Umbilical cord (tissue), 2 donors: ENCODE results near the gene ZNF541. TPM values are rescaled to one million over a fixed set of nuclear protein-coding genes. Genes with fewer than 3 reads are reported as not detected.
"Not testable (repeated sequence)": the region's sequence is repeated elsewhere in the genome, so short reads cannot be mapped to it uniquely, and the experiment has no call there.

Source experiments
- DNase-seq: peaks from one replicate; pipeline ENCODE4 v3.0.0-alpha.2; 2015; ENCODE audit warnings: low spot score
- total RNA-seq: library from RNA; depleted of rRNA; stranded (reverse); fragments of >200 nt; gene quantifications from one replicate; pipeline ENCODE4 v1.2.3, GENCODE V29; 2014; ENCODE audit warnings: low replicate concordance; ENCODE audit not compliant: insufficient read depth

The ZNF541 gene
- total RNA-seq, 1 donor from 2014 or later = not detected

DNA sequence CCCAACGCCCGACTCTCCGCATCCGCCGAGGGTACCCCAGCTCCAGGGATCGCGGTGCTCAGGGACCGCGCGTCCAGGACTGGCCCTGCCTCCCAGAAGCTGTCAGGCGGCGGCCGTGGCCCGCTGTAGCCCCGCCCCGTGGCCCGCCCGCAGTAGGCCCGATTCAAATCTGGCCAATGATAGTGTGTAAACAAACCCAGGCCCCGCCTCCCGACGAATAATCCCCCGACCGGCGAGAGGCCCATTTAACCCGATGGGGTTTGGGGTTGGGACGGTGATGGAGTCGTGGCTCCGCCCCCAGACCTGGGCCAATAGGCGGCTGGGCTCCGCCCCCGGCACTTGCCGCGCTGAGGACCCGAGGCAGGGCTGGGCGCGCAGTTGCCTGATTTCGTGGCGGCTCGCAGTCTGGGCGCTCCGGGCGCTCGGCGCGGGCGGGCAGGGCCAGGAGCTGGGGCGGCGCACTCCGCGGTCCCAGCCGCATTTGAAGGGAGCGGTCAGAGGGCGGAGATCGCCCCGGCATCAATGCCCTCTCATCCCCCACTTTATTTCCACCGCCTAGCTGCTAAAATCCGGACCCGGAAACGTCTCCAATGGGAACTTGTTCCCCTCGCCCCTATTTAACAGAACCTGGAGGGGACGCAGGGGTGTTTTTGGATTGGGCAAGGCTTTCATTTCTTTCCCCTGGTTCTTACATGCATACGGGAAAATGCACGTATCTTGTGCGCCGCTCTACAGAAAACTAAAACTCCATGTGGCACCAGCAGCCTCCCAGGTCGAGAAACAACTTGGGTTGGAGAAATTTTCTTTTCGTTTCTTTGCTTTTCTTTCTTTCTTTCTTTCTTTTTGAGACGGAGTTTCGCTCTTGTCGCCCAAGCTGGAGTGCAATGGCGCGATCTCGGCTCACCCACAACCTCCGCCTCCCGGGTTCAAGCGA lies 27.6 kb upstream of the ZNF541 start:
- DNase-seq = peak; percentile 99

DNA sequence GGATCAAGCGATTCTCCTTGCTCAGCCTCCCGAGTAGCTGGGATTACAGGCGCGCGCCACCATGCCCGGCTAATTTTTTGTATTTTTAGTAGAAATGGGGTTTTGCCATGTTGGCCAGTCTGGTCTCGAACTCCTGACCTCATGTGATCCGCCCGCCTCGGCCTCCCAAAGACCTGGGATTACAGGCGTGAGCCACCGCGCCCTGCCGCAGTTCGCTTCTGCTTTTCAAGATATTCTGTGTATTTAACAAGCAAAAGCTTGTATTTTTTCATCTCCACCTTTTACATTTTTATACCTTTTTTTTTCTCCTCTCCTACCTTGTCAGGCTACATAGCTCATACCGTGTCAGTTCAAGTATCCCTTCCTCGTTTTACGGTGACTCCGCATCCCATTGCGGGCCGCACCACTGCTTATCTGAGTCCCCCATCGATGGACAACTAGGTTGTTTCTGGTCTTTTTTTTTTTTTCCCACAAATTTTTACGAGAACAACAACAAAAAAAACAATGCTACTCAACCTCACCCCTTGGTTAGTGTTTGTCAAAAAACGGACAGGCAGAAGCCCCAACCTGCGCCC lies 26.8 kb upstream of the ZNF541 start:
- not testable (repeated sequence) for DNase-seq

DNA sequence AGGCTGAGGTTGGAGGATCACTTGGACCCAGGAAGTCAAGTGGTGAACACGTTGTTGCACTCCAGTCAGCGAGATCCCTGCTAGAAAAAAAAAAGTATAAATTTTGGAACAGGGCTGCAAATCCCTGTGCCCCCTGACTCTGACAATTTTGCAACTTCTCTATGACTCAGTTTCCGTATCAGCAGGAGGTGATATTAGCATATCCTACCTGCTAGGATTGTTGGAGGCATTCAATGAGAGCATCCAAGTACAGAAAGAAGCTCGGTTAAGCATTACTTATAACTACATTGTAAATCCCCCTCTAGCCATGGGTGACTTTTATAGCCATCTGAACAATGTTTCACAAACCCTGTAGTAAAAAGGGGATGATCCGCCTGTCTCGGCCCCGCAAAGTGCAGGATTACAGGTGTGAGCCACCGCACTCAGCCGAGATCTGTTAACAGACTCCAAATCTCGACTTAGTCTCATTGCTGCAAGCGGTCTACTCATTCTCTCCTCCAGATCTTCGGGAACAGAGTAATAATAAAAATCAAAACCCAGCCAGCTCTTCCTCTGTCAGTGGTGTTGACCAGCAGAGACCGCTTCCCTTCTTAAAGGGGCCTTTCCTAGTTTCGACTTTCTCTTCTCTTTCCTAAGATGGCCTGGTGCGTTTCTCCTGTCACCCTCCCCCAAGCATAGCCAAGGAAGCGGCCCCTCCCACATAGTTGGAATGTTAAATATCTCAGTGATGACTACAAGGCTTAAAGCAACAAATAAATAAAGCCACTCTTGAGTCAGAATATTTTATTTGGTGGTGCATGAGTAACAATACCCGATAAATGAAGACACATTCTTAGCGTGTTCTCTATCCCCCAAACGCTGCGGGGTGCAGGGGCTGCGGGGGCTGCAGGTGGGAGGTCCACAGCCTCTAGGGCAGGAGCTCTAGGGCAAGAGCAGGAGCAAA lies 25.7 kb upstream of the ZNF541 start:
- peak; percentile 95 for DNase-seq

GRCh38 chr19:47595944-47596343 lies 23.0 kb upstream of the ZNF541 start:
- no peak for DNase-seq

DNA sequence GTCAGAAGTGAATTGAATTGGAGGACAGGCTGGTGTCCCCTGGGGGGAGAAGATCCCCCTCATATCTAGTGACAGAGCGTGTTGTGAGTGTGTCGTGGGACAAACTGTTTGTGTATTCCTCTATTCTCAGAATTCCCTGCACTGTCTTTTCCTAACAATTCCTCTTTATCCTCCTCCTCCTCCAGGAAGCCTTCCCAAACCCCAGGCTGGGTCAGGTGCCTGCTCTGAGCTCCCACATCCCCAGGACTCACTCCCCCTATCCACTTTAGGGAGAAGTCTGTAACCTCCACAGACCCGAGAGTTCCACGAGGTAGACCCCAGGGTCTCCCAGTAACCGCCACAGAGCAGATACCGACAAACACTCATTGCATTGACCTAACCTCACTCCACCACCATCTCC lies 20.9 kb upstream of the ZNF541 start:
- DNase-seq = no peak

GRCh38 chr19:47589824-47590223 lies 16.9 kb upstream of the ZNF541 start:
- DNase-seq = no peak

- DNase-seq = no peak
These were observed 14.3 kb upstream of the ZNF541 start for GRCh38 chr19:47587295-47587694.

DNA sequence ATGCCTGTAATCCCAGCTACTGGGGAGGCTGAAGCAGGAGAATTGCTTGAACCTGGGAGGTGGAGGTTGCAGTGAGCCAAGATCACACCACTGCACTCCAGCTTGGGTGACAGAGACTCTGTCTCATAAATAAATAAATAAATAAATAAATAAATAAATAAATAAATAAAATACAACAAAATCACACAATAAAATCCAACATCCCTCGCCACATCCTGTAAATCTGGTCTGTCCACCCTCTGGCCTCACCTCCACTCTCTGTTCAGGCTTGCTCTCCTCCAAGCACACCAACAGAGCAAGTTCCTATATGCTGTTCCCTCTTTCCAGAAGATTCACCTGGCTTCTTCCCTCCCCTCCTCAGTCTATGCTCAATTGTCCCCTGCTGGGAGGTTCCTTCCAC lies 10.2 kb upstream of the ZNF541 start:
- DNase-seq = not testable (repeated sequence)

DNA sequence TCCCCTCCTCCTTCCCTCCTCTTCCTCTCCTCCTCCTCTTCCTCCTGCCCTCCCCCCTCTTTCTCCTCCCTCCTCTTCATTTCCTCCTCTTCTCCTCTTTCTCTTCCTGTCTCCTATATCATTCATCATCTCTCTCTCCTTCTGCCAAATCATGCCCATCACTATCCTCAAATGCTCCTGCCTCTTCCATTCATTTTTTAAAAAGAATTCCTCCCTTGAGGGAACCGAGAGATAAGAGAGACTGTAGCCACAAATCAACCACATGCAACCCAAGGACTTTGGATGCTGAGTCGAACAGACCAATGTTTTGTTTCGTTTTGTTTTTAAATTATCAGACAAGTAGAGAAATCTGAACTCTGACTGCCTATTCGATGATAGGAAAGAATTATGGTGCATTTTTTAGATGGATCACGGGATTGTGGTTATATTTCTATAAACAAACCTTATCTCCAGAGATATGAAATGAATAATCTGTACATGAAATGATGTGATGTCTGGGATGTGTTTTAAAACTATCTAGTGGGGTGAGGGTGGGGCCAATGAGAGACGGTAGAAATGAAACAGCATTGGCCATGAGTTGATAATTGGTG lies 9.5 kb upstream of the ZNF541 start:
- peak; percentile 79 for DNase-seq

DNA sequence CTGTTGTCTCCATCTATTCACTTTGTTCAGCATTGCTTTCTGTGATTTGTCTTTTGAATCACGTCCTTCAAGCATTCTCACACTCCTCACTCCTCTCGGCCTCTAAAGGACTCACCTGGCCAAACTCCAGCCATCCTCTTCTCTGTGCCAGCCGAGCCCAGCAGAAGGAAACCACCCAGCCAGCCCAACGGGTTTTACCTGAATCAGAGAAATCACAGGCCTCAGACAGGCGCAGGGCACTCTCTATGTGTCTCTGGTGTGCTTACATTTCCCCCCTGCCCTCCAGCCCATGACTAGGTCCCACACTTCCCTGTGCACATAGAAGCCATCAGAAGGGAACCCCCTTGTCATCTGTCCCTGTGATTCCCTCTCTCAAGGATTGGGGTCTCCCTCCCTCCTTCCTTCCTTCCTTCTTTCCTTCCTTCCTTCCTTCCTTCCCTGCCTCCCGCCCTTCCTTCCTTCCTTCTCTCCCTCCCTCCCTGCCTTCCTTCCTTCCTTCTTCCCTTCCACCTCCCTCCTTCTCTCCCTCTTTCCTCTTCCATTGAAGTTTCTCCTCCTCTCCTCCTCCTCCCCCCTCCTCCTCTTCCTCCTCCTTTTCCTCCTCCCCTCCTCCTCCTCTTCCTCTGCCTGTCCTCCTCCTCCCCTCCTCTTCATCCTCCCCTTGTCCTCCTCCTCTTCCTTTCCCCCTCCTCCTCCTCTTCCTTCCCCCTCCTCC lies 8.8 kb upstream of the ZNF541 start:
- peak; percentile 56 for DNase-seq

DNA sequence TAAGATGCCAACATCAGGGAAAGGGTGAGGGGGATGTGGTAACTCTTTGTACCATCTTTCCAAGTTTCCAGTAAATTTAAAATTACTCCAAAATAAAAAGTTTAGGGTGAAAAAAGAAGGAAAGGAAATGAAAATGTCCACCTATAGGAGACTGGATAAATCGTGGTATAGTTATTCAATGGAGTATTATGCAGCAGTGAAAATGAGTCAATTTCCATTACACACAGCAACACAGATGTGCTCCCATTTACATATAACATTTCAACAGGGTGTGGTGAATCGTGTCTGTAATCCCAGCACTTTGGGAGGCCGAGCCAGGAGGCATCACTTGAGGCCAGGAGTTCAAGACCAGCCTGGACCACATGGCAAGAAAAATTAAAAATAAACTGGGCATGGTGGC lies 7.4 kb upstream of the ZNF541 start:
- no peak for DNase-seq

DNA sequence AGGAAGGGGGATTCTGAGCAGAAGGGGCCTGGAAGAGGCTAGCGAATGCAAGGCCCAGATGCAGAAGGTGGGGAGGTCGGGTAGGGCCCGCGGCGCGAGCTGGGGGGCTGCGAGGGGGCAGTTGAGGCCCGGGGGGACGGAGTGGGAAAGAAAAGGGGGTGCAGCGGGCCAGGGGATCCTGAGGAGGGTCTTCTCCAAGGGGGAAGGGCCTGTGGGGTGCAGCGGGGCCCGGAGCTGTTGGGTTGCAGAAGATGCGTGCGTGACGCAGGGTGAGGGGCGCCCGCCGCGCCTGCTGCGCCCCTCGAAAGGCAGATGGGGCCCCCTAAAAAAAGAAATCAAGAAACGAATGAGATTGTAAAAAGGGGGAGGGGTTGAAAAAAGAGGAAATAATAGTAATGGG lies 313 bp downstream of the ZNF541 start:
- DNase-seq = no peak

GRCh38 chr19:47569331-47569730 lies 3.6 kb downstream of the ZNF541 start:
- no peak for DNase-seq

- DNase-seq = no peak
These were observed 8.9 kb downstream of the ZNF541 start for GRCh38 chr19:47564081-47564480.

DNA sequence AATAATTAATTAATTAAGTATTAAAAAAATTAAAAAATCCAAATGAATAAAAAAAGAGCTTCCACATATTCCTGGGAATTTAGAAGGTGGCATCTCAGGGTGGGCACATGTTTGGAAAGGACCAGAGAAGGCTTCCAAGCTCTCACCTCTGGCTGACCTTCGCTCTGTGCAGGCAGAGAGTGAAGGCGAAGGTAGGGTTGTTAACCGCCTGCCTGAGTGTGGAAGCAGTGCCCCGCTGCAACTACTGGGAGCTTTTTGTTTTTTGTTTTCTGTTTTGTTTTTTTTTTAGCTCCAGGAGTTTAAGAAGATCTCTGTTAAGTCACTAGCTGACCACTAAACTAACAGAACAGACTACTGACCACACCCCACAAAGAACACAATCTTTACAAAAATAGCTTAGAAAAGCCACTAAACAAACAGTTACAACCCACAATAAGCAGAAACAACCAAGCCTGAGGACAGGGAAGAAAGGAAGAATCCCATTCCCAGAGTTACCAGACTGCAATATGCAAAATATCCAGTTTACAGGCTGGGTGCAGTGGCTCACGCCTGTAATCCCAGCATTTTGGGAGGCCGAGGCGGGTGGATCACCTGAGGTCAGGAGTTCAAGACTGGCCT lies 11.4 kb downstream of the ZNF541 start:
- no peak for DNase-seq

- no peak for DNase-seq
These were observed 11.9 kb downstream of the ZNF541 start for GRCh38 chr19:47560999-47561398.

DNA sequence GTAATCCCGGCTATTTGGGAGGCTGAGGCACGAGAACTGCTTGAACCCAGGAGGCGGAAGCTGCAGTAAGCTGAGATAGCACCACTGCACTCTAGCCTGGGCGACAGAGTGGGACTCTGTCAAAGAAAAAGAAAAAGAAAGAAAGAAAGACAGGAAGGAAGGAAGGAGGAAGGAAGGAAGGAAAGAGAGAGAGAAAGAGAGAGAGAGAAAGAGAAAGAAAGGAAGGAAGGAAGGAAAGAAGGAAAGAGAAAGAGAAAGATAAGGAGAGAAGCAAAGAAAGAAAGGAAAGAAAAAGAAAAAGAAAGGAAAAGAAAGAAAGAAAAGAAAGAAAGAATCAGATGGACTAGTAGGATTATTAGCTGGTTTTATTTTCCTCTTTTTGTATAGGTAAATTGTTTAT lies 22.8 kb downstream of the ZNF541 start:
- DNase-seq = no peak

- DNase-seq = no peak
These were observed 23.6 kb downstream of the ZNF541 start for GRCh38 chr19:47549261-47549862.

- no peak for DNase-seq
These were observed 25.7 kb downstream of the ZNF541 start for GRCh38 chr19:47547199-47547598.
